NCI-H526 (cell line): ENCODE measurements around the gene PSMD6.

ENCODE experiments used
- DNase-seq, 2 experiments: peaks; one replicate each; lab custom pipeline; 2025; lab: John Stamatoyannopoulos, UW

PSMD6 gene

GRCh38 chr3:64023187-64023860 lies at the start of gene PSMD6:
Gene PSMD6, minus strand, starts transcription at chr3:64023494. Its CDS starts 75 bp downstream, at chr3:64023419.
- peak; percentile 43 to 84 for DNase-seq

GRCh38 chr3:64072126-64072525 lies 48.8 kb upstream of the PSMD6 start:
- DNase-seq: no peak

- DNase-seq: no peak
These were observed 47.4 kb upstream of the PSMD6 start for GRCh38 chr3:64070704-64071103.

- no peak for DNase-seq
These were observed 44.4 kb upstream of the PSMD6 start for GRCh38 chr3:64067506-64068346.

- no peak for DNase-seq
These were observed 41.5 kb upstream of the PSMD6 start for GRCh38 chr3:64064804-64065203.

- DNase-seq: no peak
These were observed 40.7 kb upstream of the PSMD6 start for GRCh38 chr3:64063983-64064438.

- DNase-seq: no peak
These were observed 40.1 kb upstream of the PSMD6 start for GRCh38 chr3:64063207-64063982.

GRCh38 chr3:64061628-64062027 lies 38.3 kb upstream of the PSMD6 start:
- DNase-seq: no peak

- DNase-seq: no peak
These were observed 36.3 kb upstream of the PSMD6 start for GRCh38 chr3:64059484-64060175.

- DNase-seq: no peak
These were observed 35.3 kb upstream of the PSMD6 start for GRCh38 chr3:64058566-64058965.

- DNase-seq: no peak
These were observed 33.9 kb upstream of the PSMD6 start for GRCh38 chr3:64057231-64057630.

- no peak for DNase-seq
These were observed 33.4 kb upstream of the PSMD6 start for GRCh38 chr3:64056606-64057180.

- DNase-seq: no peak
These were observed 31.8 kb upstream of the PSMD6 start for GRCh38 chr3:64055076-64055475.

GRCh38 chr3:64054488-64054887 lies 31.2 kb upstream of the PSMD6 start:
- no peak for DNase-seq

GRCh38 chr3:64053581-64053980 lies 30.3 kb upstream of the PSMD6 start:
- no peak for DNase-seq

- DNase-seq: no peak
These were observed 29.8 kb upstream of the PSMD6 start for GRCh38 chr3:64053117-64053516.

- no peak for DNase-seq
These were observed 26.5 kb upstream of the PSMD6 start for GRCh38 chr3:64049832-64050231.

- no peak for DNase-seq
These were observed 25.8 kb upstream of the PSMD6 start for GRCh38 chr3:64049136-64049535.

GRCh38 chr3:64048631-64049061 lies 25.4 kb upstream of the PSMD6 start:
- DNase-seq: no peak

GRCh38 chr3:64047787-64048186 lies 24.5 kb upstream of the PSMD6 start:
- DNase-seq: no peak

GRCh38 chr3:64046996-64047594 lies 23.8 kb upstream of the PSMD6 start:
- no peak for DNase-seq
